T-helper 22 cell (primary cell): ENCODE measurements around the gene SLC2A8.

Experiments
- DNase-seq: peaks from one replicate; pipeline ENCODE4 v3.0.0-alpha.2; 2020; ENCODE audit warnings: low read depth

SLC2A8 gene

GRCh38 chr9:127382541-127382940, 14.4 kb upstream of the SLC2A8 start:
- DNase-seq = no peak

- DNase-seq = no peak
Observed at GRCh38 chr9:127384016-127384730, 12.8 kb upstream of the SLC2A8 start.

- no peak for DNase-seq
Observed at GRCh38 chr9:127384901-127385300, 12.1 kb upstream of the SLC2A8 start.

- no peak for DNase-seq
Observed at GRCh38 chr9:127386249-127386648, 10.7 kb upstream of the SLC2A8 start.

- no peak for DNase-seq
Observed at GRCh38 chr9:127386981-127387380, 10.0 kb upstream of the SLC2A8 start.

GRCh38 chr9:127388037-127388855, 8.7 kb upstream of the SLC2A8 start:
- DNase-seq = peak; percentile 80

- DNase-seq = no peak
Observed at GRCh38 chr9:127388856-127389238, 8.1 kb upstream of the SLC2A8 start.

- no peak for DNase-seq
Observed at GRCh38 chr9:127389381-127390247, 7.4 kb upstream of the SLC2A8 start.

GRCh38 chr9:127390248-127390545, 6.8 kb upstream of the SLC2A8 start:
- no peak for DNase-seq

GRCh38 chr9:127390563-127390962, 6.4 kb upstream of the SLC2A8 start:
- DNase-seq = no peak

GRCh38 chr9:127392166-127392565, 4.8 kb upstream of the SLC2A8 start:
- DNase-seq = no peak

GRCh38 chr9:127392976-127393375, 4.0 kb upstream of the SLC2A8 start:
- DNase-seq = no peak

- no peak for DNase-seq
Observed at GRCh38 chr9:127393645-127394044, 3.3 kb upstream of the SLC2A8 start.

- no peak for DNase-seq
Observed at GRCh38 chr9:127395497-127396252, 1.3 kb upstream of the SLC2A8 start.

- no peak for DNase-seq
Observed at GRCh38 chr9:127396253-127396807, 639 bp upstream of the SLC2A8 start.

- no peak for DNase-seq
Observed at GRCh38 chr9:127397646-127398274, 791 bp downstream of the SLC2A8 start.

GRCh38 chr9:127398275-127398647, 1.3 kb downstream of the SLC2A8 start:
- no peak for DNase-seq

GRCh38 chr9:127398715-127399400, 1.9 kb downstream of the SLC2A8 start:
- no peak for DNase-seq

GRCh38 chr9:127399736-127400269, 2.8 kb downstream of the SLC2A8 start:
- DNase-seq = no peak

- no peak for DNase-seq
Observed at GRCh38 chr9:127402401-127403090, 5.6 kb downstream of the SLC2A8 start.
